ENCODE data around the gene PACSIN2. TPM values are rescaled to one million over a fixed set of nuclear protein-coding genes. Genes with fewer than 3 reads are reported as not detected.
A peak's percentile ranks its signal among the peaks of the same experiment; 100 is the strongest.

PACSIN2 gene
- total and polyA plus RNA-seq, 4 donors, result 40.3 to 149 (median 84.0) TPM

DNA sequence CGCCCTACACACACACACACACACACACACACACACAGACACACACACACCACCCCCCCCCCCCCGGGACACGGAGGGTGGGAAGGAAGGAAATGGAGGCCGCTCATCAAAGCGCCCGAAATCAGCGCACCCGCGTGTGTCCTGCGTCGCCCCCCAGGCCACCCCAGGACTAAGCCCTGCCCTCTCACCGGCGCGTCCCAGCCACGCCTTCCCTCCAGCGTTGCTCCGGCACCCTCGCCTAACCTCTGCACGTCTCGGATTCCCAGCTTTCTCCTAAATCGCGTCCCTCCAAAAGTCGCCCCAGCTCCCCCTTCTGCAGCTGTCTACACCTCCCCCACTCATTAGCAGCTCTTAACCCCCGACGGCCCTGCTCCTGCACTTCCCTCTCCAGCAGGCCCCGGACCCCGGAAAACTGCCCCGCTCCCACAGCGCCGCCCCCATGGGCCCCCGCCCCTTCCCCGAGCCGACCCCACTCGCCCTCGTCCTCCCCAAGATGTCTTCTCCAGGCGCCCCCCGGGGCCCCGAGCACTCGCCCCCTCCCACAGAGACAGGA, 557 bp downstream of the PACSIN2 start:
- peak overlapping the region; percentile 95 for H3K4me3 ChIP-seq
- peaks cover 4 to 14% (median 11%) of the 10 kb centered on the region in 5 donors for H3K4me1 ChIP-seq (ENCODE audit: control insufficient read depth in 5 of 5, insufficient read depth in 5 of 5, low read length in 5 of 5)
- H3K27me3 ChIP-seq (ENCODE audit: control insufficient read depth in 3 of 3, insufficient read depth in 3 of 3, low read length in 2 of 3), result no peaks in the 10 kb centered on the region
- peak overlapping the region; percentile 73 to 96 for H3K27ac ChIP-seq (ENCODE audit: low read depth in 1 of 2, low read length in 1 of 2)
- WGBS, 2 donors, result 0 to 1% methylated on average over 36 to 39 of the region's 39 CpGs
- H3K36me3 ChIP-seq (ENCODE audit: control insufficient read depth in 4 of 4, insufficient read depth in 4 of 4, low read length in 4 of 4), result no peaks in the 10 kb centered on the region
- no peaks in the 10 kb centered on the region for H3K9me3 ChIP-seq (ENCODE audit: control insufficient read depth in 4 of 4, insufficient read depth in 3 of 4, low read length in 3 of 4)
- TF ChIP-seq, protein P1, sequence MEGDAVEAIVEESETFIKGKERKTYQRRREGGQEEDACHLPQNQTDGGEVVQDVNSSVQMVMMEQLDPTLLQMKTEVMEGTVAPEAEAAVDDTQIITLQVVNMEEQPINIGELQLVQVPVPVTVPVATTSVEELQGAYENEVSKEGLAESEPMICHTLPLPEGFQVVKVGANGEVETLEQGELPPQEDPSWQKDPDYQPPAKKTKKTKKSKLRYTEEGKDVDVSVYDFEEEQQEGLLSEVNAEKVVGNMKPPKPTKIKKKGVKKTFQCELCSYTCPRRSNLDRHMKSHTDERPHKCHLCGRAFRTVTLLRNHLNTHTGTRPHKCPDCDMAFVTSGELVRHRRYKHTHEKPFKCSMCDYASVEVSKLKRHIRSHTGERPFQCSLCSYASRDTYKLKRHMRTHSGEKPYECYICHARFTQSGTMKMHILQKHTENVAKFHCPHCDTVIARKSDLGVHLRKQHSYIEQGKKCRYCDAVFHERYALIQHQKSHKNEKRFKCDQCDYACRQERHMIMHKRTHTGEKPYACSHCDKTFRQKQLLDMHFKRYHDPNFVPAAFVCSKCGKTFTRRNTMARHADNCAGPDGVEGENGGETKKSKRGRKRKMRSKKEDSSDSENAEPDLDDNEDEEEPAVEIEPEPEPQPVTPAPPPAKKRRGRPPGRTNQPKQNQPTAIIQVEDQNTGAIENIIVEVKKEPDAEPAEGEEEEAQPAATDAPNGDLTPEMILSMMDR (IDR thresholded peaks at IDR 0.05; ENCODE audit: control extremely low read depth, extremely low read depth), result no peak
- DNase-seq (peak; percentile 46 to 54 (median 46)), ATAC-seq (ENCODE audit: insufficient read depth, low FRiP score) (no peak)
- peak overlapping the region in 1 of 2 donors; percentile 25 for H3K9ac ChIP-seq (ENCODE audit: insufficient read depth in 1 of 2, low read length in 2 of 2)

DNA sequence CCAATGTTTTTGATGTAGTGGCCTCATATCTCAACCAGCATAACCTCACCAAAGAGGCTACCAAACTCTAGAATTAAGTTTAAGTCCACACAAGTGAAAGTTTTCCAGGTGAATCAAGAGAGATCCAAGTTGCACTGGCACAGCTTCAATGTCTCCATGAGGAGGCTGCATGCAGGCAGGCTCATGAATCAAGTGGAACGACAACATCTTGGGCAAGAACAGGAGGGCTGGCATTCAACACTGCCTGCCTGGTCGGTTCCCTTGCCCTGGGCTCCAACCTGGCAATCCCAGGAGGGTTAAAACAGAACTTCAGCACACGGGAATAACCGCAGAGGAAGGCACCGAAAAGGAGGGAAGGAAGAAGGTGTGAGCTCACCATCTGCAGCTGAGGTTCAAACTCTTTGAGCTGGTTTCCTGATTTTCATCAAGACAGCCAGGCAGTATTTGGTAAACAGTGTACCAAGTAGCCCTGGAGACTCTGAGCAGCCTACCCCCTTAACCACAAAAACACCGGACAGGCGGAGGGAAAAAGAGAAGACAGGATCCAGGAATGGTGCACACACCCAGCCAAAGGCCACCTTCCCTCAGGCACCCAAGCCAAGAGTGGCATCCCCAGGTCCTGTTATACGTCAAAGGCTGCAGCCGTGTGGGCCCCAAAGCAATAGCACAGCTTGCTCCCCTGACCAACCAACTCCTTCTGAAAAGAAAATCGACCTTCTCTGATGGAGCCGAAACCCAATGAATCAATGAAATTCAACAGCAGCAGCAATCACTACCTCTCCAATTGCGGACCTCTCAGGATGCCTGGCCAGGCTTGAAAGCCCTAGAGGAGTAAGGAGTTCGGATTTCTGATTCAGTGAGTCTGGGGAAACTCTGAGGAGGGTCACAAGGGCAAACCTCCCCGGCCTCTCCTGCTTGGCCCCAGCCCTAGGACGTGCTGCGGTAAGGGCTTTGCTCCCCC, 1.3 kb downstream of the PACSIN2 start:
- H3K9ac ChIP-seq (ENCODE audit: insufficient read depth in 1 of 2, low read length in 2 of 2), result peak overlapping the region; percentile 25 to 64

DNA sequence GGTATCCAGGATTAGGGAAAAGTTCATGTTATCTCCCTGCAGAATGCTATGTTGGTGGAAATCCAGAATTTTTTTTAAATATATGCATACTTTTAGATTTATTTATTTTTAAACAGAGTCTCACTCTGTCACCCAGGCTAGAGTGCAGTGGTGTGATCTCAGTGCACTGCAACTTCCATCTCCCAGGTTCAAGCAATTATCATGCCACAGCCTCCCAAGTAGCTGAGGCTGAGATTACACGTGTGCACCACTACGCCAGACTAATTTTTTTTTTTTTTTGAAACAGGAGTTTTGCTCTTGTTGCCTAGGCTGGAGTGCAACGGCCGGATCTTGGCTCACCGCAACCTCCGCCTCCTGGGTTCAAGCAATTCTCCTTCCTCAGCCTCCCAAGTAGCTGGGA, 2.6 kb downstream of the PACSIN2 start:
- TF ChIP-seq, protein P1 (IDR thresholded peaks at IDR 0.05; ENCODE audit: control extremely low read depth, extremely low read depth), result no peak
- Histone ChIP-seq H3K27me3 (ENCODE audit: control insufficient read depth in 3 of 3, insufficient read depth in 3 of 3, low read length in 2 of 3) (no peaks in the 10 kb centered on the region), H3K4me1 (ENCODE audit: control insufficient read depth in 5 of 5, insufficient read depth in 5 of 5, low read length in 5 of 5) (peaks cover 7 to 19% (median 10%) of the 10 kb centered on the region in 5 donors), H3K9ac (ENCODE audit: insufficient read depth in 1 of 2, low read length in 2 of 2) (no peak overlapping the region), H3K9me3 (ENCODE audit: control insufficient read depth in 4 of 4, insufficient read depth in 3 of 4, low read length in 3 of 4) (no peaks in the 10 kb centered on the region), H3K4me3 (no peak overlapping the region), H3K27ac (ENCODE audit: low read depth in 1 of 2, low read length in 1 of 2) (no peak overlapping the region), H3K36me3 (ENCODE audit: control insufficient read depth in 4 of 4, insufficient read depth in 4 of 4, low read length in 4 of 4) (no peaks in the 10 kb centered on the region)
- DNase-seq, result no peak
- WGBS, 2 donors, result 85 to 94% methylated on average over 6 of the region's 6 CpGs
- ATAC-seq (ENCODE audit: insufficient read depth, low FRiP score), result no peak

More for the DNA sequence above, 1.3 kb downstream of the PACSIN2 start:
- H3K4me3 ChIP-seq, result peak overlapping the region; percentile 95
- no peak for ATAC-seq (ENCODE audit: insufficient read depth, low FRiP score)
- DNase-seq, result no peak
- TF ChIP-seq, protein P1 (IDR thresholded peaks at IDR 0.05; ENCODE audit: control extremely low read depth, extremely low read depth), result no peak
- H3K27ac ChIP-seq (ENCODE audit: low read depth in 1 of 2, low read length in 1 of 2), result peak overlapping the region in 1 of 2 donors; percentile 96
- no peaks in the 10 kb centered on the region for H3K36me3 ChIP-seq (ENCODE audit: control insufficient read depth in 4 of 4, insufficient read depth in 4 of 4, low read length in 4 of 4)
- WGBS, 2 donors, result 5 to 10% methylated on average over 16 of the region's 16 CpGs
- no peaks in the 10 kb centered on the region for H3K27me3 ChIP-seq (ENCODE audit: control insufficient read depth in 3 of 3, insufficient read depth in 3 of 3, low read length in 2 of 3)
- H3K4me1 ChIP-seq (ENCODE audit: control insufficient read depth in 5 of 5, insufficient read depth in 5 of 5, low read length in 5 of 5), result peaks cover 9 to 14% (median 11%) of the 10 kb centered on the region in 5 donors
- H3K9me3 ChIP-seq (ENCODE audit: control insufficient read depth in 4 of 4, insufficient read depth in 3 of 4, low read length in 3 of 4), result no peaks in the 10 kb centered on the region
